ENCODE data around the gene TRMT61B. TPM values are rescaled to one million over a fixed set of nuclear protein-coding genes. Genes with fewer than 3 reads are reported as not detected.

Gene TRMT61B
- total and polyA plus RNA-seq, 2 donors (not counting 1 experiment from before 2014, with no cell fraction given) = 13.5 to 14.4 TPM

GRCh38 chr2:28855977-28856376, 14.1 kb downstream of the TRMT61B start:
- no peaks in the 10 kb centered on the region for H3K27me3 ChIP-seq (ENCODE audit: control insufficient read depth, insufficient read depth, low read length)

DNA sequence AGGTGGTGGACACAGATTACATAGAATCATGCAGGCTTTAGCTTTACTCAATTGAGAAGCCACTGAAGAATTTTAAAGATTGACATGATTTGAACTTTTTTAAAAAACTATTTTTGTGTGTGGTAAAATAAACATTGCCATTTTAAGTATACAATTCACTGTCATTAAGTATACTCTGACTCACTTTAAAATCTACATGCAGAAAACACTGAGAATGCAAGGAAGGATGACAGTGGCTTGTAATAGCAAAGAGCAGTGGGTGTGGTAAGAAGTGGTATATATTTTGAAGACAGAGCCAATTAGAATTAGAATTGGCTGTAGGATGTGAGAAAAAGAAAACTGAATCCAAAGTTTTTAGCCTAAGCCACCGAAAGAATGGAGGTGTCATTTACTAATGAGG, 14.9 kb downstream of the TRMT61B start:
- no peaks in the 10 kb centered on the region for H4K20me1 ChIP-seq (ENCODE audit: control insufficient read depth, extremely low read depth, insufficient read depth, low read length)
- H3K36me3 ChIP-seq (ENCODE audit: control insufficient read depth, insufficient read depth, low read length) = no peaks in the 10 kb centered on the region
- H3K9me3 ChIP-seq (ENCODE audit: control insufficient read depth, insufficient read depth, low read depth, low read length) = no peaks in the 10 kb centered on the region
- no peak overlapping the region for H3K4me3 ChIP-seq (replicated peaks in 1 of 4; ENCODE audit: control extremely low read depth in 1 of 4, insufficient read depth in 1 of 4, low read depth in 3 of 4, low read length in 4 of 4)
- no peak overlapping the region for H3K27ac ChIP-seq (ENCODE audit: insufficient read depth, low read length)
- H3K4me2 ChIP-seq (ENCODE audit: extremely low read depth, insufficient read depth, low read length) = no peak overlapping the region
- no peaks in the 10 kb centered on the region for H3K27me3 ChIP-seq (ENCODE audit: control insufficient read depth, insufficient read depth, low read length)
- TF ChIP-seq CTCF (conservative IDR thresholded peaks at IDR 0.05 in 1 of 2, IDR thresholded peaks at IDR 0.05 in 1 of 2; ENCODE audit: low read depth in 1 of 2, low read length in 2 of 2) = no peak
- no peak for TF ChIP-seq EZH2 (IDR thresholded peaks at IDR 0.05; ENCODE audit: low read length, missing control alignments)
- no peaks in the 10 kb centered on the region for H3K79me2 ChIP-seq (ENCODE audit: control insufficient read depth, insufficient read depth, low read length)
- no peaks in the 10 kb centered on the region for H3K4me1 ChIP-seq (ENCODE audit: control insufficient read depth, extremely low read depth, insufficient read depth, low read length)
- H3K9ac ChIP-seq (ENCODE audit: insufficient read depth, low read length) = no peak overlapping the region
- H2AFZ ChIP-seq (ENCODE audit: low read length) = no peak overlapping the region
- peak in 1 of 2 donors; percentile 27 for DNase-seq (ENCODE audit: low read depth in 2 of 2)

More at GRCh38 chr2:28855977-28856376, 14.1 kb downstream of the TRMT61B start:
- H3K4me3 ChIP-seq (replicated peaks in 1 of 4; ENCODE audit: control extremely low read depth in 1 of 4, insufficient read depth in 1 of 4, low read depth in 3 of 4, low read length in 4 of 4) = no peak overlapping the region
- H3K79me2 ChIP-seq (ENCODE audit: control insufficient read depth, insufficient read depth, low read length) = no peaks in the 10 kb centered on the region
- no peaks in the 10 kb centered on the region for H3K9me3 ChIP-seq (ENCODE audit: control insufficient read depth, insufficient read depth, low read depth, low read length)
- no peaks in the 10 kb centered on the region for H4K20me1 ChIP-seq (ENCODE audit: control insufficient read depth, extremely low read depth, insufficient read depth, low read length)
- no peak overlapping the region for H3K9ac ChIP-seq (ENCODE audit: insufficient read depth, low read length)
- no peak overlapping the region for H2AFZ ChIP-seq (ENCODE audit: low read length)
- H3K4me1 ChIP-seq (ENCODE audit: control insufficient read depth, extremely low read depth, insufficient read depth, low read length) = no peaks in the 10 kb centered on the region
- no peak for TF ChIP-seq EZH2 (IDR thresholded peaks at IDR 0.05; ENCODE audit: low read length, missing control alignments)
- TF ChIP-seq CTCF (conservative IDR thresholded peaks at IDR 0.05 in 1 of 2, IDR thresholded peaks at IDR 0.05 in 1 of 2; ENCODE audit: low read depth in 1 of 2, low read length in 2 of 2) = no peak
- peaks cover 3% of the 10 kb centered on the region for H3K36me3 ChIP-seq (ENCODE audit: control insufficient read depth, insufficient read depth, low read length)
- no peak for DNase-seq (ENCODE audit: low read depth in 2 of 2)
- no peak overlapping the region for H3K27ac ChIP-seq (ENCODE audit: insufficient read depth, low read length)
- H3K4me2 ChIP-seq (ENCODE audit: extremely low read depth, insufficient read depth, low read length) = no peak overlapping the region

- H3K79me2 ChIP-seq (ENCODE audit: control insufficient read depth, insufficient read depth, low read length) = no peaks in the 10 kb centered on the region
- H3K4me2 ChIP-seq (ENCODE audit: extremely low read depth, insufficient read depth, low read length) = no peak overlapping the region
- no peak overlapping the region for H3K4me3 ChIP-seq (replicated peaks in 1 of 4; ENCODE audit: control extremely low read depth in 1 of 4, insufficient read depth in 1 of 4, low read depth in 3 of 4, low read length in 4 of 4)
- no peaks in the 10 kb centered on the region for H3K36me3 ChIP-seq (ENCODE audit: control insufficient read depth, insufficient read depth, low read length)
- H3K9ac ChIP-seq (ENCODE audit: insufficient read depth, low read length) = no peak overlapping the region
- TF ChIP-seq EZH2 (IDR thresholded peaks at IDR 0.05; ENCODE audit: low read length, missing control alignments) = no peak
- TF ChIP-seq CTCF (conservative IDR thresholded peaks at IDR 0.05 in 1 of 2, IDR thresholded peaks at IDR 0.05 in 1 of 2; ENCODE audit: low read depth in 1 of 2, low read length in 2 of 2) = no peak
- H3K9me3 ChIP-seq (ENCODE audit: control insufficient read depth, insufficient read depth, low read depth, low read length) = no peaks in the 10 kb centered on the region
- no peak for DNase-seq (ENCODE audit: low read depth in 2 of 2)
- no peaks in the 10 kb centered on the region for H3K27me3 ChIP-seq (ENCODE audit: control insufficient read depth, insufficient read depth, low read length)
- H3K4me1 ChIP-seq (ENCODE audit: control insufficient read depth, extremely low read depth, insufficient read depth, low read length) = no peaks in the 10 kb centered on the region
- no peaks in the 10 kb centered on the region for H4K20me1 ChIP-seq (ENCODE audit: control insufficient read depth, extremely low read depth, insufficient read depth, low read length)
- no peak overlapping the region for H2AFZ ChIP-seq (ENCODE audit: low read length)
- H3K27ac ChIP-seq (ENCODE audit: insufficient read depth, low read length) = no peak overlapping the region
These were observed 28.1 kb downstream of the TRMT61B start for GRCh38 chr2:28842042-28842441.
